ENCODE results near the gene CREG2.

DNA sequence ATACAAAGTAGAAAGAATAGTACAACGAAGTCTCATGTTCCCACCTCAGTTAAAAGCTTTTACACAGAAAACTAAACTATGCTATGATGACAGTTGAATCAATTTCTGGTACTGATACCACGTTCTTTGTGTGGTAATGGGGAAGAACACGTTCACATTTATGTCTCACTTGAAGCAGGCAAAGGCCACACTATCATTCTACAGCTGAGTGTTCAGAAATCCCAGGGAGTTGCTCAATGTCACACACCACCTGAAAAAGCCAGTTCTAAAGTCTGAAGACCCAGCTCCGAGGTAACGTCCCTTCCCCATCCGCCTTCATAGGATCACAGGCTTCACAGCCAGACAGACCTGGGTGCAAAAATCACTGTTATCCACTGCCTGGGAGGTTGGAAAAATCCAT, 87.7 kb downstream of the CREG2 start:
- TF ChIP-seq, protein P1, sequence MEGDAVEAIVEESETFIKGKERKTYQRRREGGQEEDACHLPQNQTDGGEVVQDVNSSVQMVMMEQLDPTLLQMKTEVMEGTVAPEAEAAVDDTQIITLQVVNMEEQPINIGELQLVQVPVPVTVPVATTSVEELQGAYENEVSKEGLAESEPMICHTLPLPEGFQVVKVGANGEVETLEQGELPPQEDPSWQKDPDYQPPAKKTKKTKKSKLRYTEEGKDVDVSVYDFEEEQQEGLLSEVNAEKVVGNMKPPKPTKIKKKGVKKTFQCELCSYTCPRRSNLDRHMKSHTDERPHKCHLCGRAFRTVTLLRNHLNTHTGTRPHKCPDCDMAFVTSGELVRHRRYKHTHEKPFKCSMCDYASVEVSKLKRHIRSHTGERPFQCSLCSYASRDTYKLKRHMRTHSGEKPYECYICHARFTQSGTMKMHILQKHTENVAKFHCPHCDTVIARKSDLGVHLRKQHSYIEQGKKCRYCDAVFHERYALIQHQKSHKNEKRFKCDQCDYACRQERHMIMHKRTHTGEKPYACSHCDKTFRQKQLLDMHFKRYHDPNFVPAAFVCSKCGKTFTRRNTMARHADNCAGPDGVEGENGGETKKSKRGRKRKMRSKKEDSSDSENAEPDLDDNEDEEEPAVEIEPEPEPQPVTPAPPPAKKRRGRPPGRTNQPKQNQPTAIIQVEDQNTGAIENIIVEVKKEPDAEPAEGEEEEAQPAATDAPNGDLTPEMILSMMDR (IDR thresholded peaks at IDR 0.05; ENCODE audit: low read length): no peak
- TF ChIP-seq EZH2 (optimal IDR thresholded peaks at IDR 0.05; ENCODE audit: low read depth, low read length) (no peak), EZH2phosphoT487 (IDR thresholded peaks at IDR 0.05; ENCODE audit: low read length) (no peak)
